Germinal center (tissue), 1 donor: ENCODE measurements around the gene RORB.

Experiments
- DNase-seq: peaks from one replicate; pipeline ENCODE4 v3.0.0; 2012; ENCODE audit warnings: mixed read lengths, low spot score

RORB gene

DNA sequence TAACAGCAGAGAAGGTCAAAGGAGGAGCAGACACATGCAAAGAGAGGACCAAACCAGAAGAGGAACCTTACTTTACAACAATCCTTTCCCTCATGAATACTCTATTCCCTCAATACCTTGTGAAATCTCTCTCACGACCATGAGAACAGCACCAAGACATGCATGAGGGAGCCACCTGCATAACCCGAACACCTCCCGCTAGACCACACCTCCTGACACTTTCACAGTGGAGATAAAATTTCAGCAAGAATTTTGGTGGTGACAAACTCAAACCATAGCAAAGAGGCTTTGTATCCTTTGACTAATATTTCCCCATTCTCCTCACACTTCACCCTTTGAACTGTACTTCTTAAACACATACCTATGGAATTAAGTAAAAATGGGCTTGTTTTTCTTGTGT is 101.7 kb downstream of the RORB start:
- DNase-seq, result no peak

DNA sequence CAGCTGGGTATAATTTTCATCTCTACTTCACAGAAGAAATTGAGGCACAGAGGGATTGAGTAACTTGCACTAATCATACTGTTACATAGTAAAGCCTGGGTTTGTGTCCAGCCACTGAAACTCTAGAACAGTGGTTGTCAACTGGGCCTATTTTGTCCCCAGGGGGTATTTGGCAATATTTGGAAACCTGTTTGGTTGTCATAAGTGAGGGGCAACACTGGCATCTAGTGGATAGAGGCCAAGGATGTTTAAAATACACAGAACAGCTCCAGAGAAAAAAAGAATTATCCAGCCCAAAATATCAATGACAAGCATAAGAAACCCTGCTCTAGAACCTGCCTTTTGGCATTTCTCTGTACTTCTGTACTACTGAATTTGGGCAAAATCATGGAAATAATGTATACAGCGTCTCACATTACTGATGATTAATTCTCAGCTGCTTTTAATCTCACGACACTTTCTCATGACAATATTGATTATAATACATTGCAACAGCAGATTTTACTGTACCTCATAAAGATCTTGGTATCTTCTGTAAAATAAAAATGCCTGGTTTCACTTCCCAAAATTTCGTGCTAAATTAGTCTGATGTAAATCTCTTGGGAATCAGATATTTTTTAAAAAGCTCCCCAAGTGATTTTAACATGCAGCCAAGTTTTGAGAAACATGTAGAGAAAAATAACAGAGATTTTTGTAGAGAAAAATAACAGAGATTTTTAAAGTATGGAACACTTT is 112.7 kb downstream of the RORB start:
- no peak for DNase-seq

DNA sequence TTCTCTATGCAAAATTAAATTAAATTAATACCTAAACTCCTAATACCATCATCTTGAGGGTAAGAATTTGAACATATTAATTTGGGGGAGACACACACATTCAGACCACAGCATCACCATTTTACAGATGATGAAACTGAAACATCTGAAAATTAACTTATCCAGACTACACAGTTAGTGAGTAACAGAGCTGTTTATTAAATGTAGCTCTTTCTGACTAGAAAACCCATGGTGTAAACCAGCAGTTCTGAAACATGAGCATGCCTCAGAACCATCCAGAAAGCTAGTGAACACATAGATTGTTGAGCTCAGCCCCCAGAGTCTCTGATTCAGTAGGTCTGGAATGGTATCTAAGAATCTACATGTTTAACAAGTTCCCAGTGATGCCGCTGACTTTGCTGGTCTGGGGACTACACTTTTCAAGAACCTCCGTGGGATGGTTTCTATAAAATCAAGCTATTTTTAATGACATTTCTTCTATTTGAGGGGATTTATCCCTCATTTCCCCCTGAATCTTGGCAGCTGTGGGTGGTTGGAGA is 113.5 kb downstream of the RORB start:
- no peak for DNase-seq

DNA sequence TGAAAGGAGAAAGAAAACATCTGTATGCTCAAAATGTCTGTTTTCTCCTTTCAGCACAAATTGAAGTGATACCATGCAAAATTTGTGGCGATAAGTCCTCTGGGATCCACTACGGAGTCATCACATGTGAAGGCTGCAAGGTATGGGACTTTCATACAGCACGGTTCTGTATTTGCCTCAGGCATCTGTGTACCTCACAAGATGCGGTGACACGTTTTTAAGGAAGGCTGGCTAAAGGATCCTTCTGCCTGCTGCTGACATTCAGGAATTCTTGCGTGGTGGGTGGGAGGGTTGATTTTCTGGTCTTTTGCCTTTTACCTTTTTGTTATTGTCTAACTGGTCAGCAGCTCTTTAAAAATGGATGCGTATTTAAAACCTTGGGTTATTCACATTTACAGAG is 133.1 kb downstream of the RORB start:
- no peak for DNase-seq

GRCh38 chr9:74639112-74639511 is 142.0 kb downstream of the RORB start:
- DNase-seq, result peak; percentile 3

- DNase-seq, result no peak
Observed at GRCh38 chr9:74642376-74642775, 145.2 kb downstream of the RORB start.

DNA sequence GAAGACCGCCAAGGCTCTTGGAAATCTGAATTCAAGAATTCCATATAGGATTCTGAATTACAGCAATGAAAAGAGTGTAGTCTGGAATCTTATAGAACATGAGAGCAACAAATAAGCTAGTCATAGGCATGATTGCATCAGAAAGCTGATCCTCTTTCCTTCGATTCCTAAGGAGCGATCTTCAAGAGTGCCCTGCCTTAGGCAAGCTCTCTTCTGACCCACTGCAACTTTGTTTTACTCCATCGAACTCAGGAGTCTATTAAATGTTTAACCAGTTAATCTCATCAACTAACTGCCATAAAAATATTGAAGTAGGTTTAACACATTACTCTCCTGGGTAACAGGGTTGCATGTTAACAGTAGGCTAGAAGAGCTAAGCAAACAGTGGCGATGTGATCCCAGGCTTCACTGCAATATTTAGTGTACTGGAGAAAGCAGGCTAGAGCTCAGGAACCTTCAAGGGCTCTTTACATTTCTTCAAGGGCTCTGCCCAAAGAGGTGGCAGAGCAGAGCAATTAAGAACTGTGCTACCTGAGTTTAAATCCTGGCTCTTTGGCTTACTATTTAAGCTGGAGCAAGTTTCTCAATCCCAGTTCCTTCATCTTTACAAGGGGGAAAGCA is 146.3 kb downstream of the RORB start:
- DNase-seq, result no peak

DNA sequence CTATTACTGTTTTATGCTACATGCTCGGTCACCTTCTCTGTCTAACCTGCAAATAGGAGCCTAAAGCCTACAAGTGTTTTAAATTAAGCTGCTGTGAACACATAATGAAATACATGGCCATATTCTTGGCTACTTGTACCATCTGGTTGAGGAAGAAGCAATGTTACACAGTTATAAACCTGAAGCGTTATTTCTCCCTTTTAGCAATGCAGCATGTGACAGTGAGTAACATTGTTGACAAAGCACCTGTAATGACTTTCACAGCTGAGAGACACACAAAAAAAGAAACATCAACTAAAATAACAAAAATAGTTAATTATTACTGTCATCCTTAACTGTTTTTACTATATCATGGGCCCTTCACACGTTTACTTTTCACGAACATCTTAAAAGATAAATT is 146.9 kb downstream of the RORB start:
- DNase-seq, result no peak

DNA sequence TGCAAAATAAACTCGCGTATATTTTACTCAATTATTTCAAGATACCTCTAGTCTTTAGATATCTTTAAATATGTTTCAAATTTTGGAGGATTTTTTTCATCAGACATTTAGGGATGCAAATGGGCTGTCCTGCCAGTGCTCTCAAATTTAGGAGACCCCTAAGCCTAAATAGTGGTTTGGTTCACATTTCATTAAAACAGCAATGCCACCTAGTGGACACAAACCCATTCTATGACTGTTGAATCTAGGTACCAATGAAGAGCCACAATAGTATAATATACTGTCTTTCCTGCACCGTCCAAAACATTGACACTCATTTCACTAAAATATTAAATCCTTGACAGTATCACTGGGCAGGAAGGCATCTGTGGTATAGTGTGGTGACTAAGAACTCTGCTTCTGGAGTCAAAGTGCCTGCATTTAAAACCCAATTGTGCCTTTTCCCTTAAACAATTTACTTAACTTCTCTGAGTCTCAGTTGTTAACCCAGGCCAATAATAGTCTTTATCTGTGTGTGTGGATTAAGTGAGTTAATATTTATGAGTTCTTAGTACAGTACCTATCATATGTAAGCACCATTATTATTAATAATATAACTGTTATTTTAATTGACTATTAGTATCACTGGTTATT is 148.0 kb downstream of the RORB start:
- DNase-seq, result peak; percentile 6

- no peak for DNase-seq
Observed at GRCh38 chr9:74653410-74654080, 156.4 kb downstream of the RORB start.

- DNase-seq, result no peak
Observed at GRCh38 chr9:74662674-74663073, 165.5 kb downstream of the RORB start.

GRCh38 chr9:74663439-74663838 is 166.3 kb downstream of the RORB start:
- no peak for DNase-seq

DNA sequence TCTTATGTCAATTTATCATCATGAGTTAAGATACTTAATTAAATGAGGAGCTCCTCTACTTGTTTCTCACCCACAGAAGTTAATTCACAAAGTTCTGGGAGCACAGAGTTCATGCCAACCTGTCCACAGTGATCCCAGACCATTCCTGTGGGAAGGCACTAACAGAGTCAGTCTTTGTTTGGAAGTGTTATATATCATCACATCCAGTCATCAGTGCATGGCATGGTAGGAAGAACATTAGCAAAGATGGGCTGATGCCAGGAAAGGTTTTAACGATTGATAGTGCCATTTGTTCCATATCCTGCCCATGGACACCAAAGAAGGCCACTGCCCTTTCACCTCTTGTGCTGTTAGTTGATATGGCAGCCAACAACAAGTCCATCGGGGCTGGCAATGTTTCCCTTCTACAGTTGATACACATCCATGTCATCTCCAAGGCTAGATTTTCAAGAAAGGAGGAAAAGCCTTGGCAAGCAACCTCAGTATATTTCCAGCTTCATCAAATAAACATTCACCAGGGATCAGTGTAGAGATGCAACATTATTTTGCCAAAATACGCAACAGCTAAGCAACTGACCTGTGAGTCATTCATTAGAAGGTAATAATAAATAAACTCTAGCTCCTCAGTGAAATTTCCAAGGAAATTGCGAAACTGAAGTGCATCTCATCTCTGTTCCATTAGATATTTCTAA is 169.6 kb downstream of the RORB start:
- DNase-seq, result no peak

DNA sequence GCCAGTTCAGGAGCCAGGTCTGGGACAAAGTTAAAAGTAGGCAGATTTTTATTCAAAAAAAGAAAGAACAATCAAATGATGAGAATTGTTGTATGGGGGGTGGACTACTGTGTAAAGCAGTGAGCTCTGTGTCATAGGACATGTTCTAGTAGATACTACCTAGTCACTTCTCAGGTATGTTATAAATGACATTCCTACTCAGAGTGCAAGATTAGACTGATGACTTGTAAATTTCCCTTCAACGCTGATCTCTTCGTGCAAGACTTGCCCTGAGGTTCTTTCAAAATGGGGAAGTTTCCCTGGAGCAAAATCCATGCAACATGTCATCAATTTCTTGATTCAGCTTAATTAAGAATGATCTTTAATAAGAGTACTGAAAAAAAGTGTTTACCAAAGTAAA is 175.1 kb downstream of the RORB start:
- no peak for DNase-seq

DNA sequence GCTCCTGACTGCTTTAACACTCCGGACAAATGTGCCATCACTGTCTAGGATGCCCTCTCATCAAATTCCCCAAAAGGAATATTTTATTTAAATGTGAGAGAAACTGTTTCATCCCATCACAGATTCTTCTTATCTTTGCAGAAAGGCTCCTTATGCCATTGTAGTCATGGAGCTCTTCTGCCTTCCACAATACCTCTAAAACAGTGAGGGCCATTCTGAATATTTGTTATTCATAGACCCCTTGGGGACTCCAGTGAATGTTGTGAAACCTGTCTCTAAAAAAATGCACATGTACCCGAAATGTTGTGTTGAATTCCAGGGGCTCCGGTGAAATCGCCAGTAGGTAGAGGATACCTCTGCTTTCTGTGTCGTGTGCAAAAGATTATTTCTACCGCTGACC is 176.9 kb downstream of the RORB start:
- DNase-seq, result no peak

DNA sequence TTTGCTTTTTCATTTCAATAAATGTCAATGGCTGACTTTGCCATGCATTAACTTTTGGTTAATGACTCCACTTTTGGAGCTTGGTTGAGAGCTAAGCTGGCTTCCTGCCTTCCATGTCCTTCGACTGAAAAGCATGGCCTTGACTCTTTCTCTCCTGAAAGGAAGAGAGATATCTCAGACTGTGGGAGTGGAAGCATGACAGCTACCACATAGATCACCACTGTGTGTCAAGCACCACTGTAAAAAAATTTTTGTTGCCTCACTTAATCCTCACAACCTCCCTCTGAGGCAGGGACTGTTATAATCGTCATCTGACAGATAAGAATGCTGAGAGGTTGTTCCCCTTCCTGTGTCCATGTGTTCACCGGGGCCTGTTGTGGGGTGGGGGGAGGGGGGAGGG is 184.8 kb downstream of the RORB start:
- no peak for DNase-seq

DNA sequence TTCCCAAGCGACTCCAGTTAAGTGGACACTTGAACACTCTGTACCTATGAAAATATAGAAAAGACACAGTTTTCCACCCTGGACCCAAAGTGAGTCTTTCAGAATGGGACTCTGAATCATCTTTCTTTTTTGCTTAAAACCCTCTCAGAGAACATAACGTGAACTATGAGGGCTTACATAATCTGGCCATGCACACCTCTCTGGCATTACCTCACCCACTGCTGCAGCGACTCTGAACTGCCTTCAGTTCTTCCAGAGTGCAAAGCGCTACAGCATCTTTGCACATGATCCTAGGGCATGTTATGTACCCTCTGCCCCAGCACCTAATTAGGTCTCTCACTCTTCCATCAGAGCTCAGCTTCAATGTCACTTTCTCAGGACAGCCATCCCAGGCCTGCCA is 186.2 kb downstream of the RORB start:
- no peak for DNase-seq

GRCh38 chr9:74691058-74691457 is 193.9 kb downstream of the RORB start:
- no peak for DNase-seq

- no peak for DNase-seq
Observed at GRCh38 chr9:74696520-74696919, 199.4 kb downstream of the RORB start.

DNA sequence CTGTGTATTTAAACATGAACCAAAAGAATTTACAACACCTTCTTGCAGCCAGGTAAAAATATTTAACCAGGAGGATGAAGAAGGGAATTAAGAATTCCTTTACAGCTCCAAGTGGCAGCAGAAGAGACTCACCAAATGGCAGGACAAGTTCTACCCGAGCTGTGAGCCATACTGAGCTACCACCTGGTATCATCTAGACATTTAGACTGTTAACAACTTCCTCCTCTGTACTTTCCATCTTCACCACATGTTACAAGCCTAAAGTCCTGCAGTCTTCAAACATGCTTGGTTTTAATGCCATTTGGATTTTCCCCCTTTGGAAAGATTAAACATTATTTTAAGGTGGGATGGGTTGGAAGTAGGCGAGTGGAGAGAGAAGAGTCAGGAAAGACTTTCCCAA is 200.4 kb downstream of the RORB start:
- no peak for DNase-seq

- DNase-seq, result no peak
Observed at GRCh38 chr9:74711341-74711740, 214.2 kb downstream of the RORB start.

DNA sequence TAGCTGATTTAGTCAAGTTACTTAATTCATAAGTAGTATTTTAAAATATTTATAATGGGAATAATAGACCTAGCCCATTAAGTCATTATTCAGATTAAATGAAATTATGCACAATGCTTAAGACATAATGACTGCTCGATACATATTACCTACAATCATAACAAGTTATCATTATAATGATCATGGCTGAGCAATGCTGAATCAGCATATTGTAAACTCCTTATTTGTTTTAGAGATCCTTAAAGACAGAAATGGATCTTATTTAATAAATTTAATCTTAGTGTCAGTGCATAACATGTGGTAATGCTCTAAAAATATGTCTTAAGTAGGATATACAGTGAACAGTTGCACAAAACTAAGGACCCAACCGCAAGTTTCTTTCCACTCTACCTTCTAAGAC is 221.6 kb downstream of the RORB start:
- no peak for DNase-seq
